B cell (primary cell): ENCODE data around the gene COL16A1.

ENCODE experiments used
- CTCF ChIP-seq: fragments of 200-600 bp; IDR thresholded peaks from one replicate; pipeline ENCODE4 v1.8.0; 2022; ENCODE audit warnings: antibody characterized with exemption, mild to moderate bottlenecking
- EZH2 ChIP-seq: IDR thresholded peaks from 2 replicates; pipeline ENCODE4 v1.6.1; 2012; ENCODE audit warnings: borderline replicate concordance, low read depth, mild to moderate bottlenecking, moderate library complexity, low read length; ENCODE audit not compliant: insufficient read depth, poor library complexity, severe bottlenecking

- TF ChIP-seq CTCF, result no peak
- TF ChIP-seq EZH2, result no peak
Observed at GRCh38 chr1:31708324-31708723, 4.5 kb upstream of the COL16A1 start.
